Esophagus muscularis mucosa (tissue), 4 donors: ENCODE data around the gene CDH8.

Source experiments
- CTCF ChIP-seq, 3 experiments: fragments of 200-600 bp in 2 of 3; fragments of 450-650 bp in 1 of 3; sonication (generic) in 2 of 3; IDR thresholded peaks; one replicate each; pipeline ENCODE4 v1.5.1; 2017 to 2019; ENCODE audit warnings: antibody characterized with exemption in 3 of 3, mild to moderate bottlenecking in 2 of 3, moderate library complexity in 1 of 3
- EP300 ChIP-seq: sonication (generic); formaldehyde crosslinking; IDR thresholded peaks from one replicate; pipeline ENCODE4 v1.6.1; 2017; ENCODE audit warnings: antibody characterized with exemption
- POLR2A ChIP-seq: fragments of 450-650 bp; IDR thresholded peaks from one replicate; pipeline ENCODE4 v1.6.1; 2017; ENCODE audit warnings: antibody characterized with exemption, moderate library complexity, mild to moderate bottlenecking, low read depth
- POLR2AphosphoS5 ChIP-seq, 2 donors: sonication (generic); formaldehyde crosslinking; IDR thresholded peaks; one replicate each; pipeline ENCODE4 v1.6.1; 2017; ENCODE audit warnings: antibody characterized with exemption in 2 of 2

GRCh38 chr16:61730997-61731396 is 305.2 kb downstream of the CDH8 start:
- TF ChIP-seq CTCF (IDR thresholded peaks at IDR 0.05) (no peak), POLR2A (no peak), POLR2AphosphoS5 (IDR thresholded peaks at IDR 0.05) (no peak), EP300 (no peak)
